Testis (tissue), 2 donors: ENCODE data around the gene SPRR3.
"Not testable (repeated sequence)": the region's sequence is repeated elsewhere in the genome, so short reads cannot be mapped to it uniquely, and the experiment has no call there.

ENCODE experiments used
- CTCF ChIP-seq, 3 experiments: fragments of 450-650 bp in 2 of 3; fragments of 200-600 bp in 1 of 3; sonication (generic) in 1 of 3; IDR thresholded peaks; one replicate each; pipeline ENCODE4 v1.5.1; 2016 to 2019; ENCODE audit warnings: antibody characterized with exemption in 3 of 3, mild to moderate bottlenecking in 2 of 3, moderate library complexity in 1 of 3
- POLR2A ChIP-seq: fragments of 450-650 bp; IDR thresholded peaks from one replicate; pipeline ENCODE4 v1.6.1; 2017; ENCODE audit warnings: antibody characterized with exemption, mild to moderate bottlenecking, moderate library complexity

GRCh38 chr1:153022340-153022739, 20.8 kb downstream of the SPRR3 start:
- TF ChIP-seq CTCF (IDR thresholded peaks at IDR 0.05); POLR2A: not testable (repeated sequence)
